ENCODE measurements around the gene PARP12. TPM values are rescaled to one million over a fixed set of nuclear protein-coding genes. Genes with fewer than 3 reads are reported as not detected.

Gene PARP12
- total RNA-seq, 4 donors from 2014 or later = 22.7 to 81.0 (median 27.0) TPM

DNA sequence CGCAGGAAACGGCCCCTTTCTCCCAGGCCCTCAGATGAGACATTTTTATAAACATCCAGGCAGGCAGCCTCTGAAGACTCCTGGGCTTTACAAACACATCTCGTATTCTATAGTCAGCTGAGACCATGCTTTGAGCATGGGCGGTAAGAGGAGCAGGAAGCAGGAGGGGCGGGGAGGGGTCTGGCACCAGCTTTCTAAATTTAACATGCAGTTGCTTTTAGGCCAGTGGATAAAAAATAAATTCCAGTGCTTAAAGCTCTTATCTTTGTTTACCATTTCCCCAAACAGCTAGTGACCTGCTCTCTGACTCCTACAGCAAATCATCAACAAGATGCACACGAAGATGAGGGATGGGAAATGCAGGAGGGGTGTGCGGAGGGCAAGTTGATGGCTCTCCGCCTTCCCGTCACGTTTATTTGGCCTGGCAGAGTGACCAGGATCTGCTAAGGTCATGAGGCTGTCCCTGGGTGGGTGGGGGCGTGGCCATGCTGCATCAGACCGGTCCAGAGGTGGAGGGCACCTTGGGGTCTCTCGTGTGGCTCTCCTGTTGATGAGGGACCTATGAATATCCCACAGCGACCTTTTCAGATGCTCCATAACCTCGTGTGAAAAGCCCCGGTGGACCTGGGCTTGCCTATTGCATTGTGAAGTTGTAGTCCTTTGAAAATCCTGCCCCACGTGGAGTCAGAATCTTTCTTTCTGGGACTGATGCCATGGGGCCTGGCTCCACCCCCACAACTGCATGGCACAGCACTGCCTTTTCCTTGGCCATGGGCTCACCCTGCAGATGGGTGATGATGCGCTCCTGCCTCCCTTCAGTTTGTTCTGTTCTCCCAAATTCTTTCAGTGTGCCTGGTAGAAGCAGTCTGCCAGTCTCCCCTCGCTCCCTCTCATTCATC, 67.5 kb downstream of the PARP12 start:
- Histone ChIP-seq H3K4me3 (no peak overlapping the region), H3K36me3 (no peaks in the 10 kb centered on the region), H3K27ac (no peak overlapping the region), H3K4me1 (no peaks in the 10 kb centered on the region), H3K9me3 (no peaks in the 10 kb centered on the region), H3K27me3 (no peaks in the 10 kb centered on the region)
- DNase-seq (ENCODE audit: low spot score in 2 of 2) = no peak
- TF ChIP-seq POLR2AphosphoS5 (IDR thresholded peaks at IDR 0.05) (no peak), POLR2A (IDR thresholded peaks at IDR 0.05) (no peak), EP300 (IDR thresholded peaks at IDR 0.05) (no peak)
- TF ChIP-seq, protein P1, sequence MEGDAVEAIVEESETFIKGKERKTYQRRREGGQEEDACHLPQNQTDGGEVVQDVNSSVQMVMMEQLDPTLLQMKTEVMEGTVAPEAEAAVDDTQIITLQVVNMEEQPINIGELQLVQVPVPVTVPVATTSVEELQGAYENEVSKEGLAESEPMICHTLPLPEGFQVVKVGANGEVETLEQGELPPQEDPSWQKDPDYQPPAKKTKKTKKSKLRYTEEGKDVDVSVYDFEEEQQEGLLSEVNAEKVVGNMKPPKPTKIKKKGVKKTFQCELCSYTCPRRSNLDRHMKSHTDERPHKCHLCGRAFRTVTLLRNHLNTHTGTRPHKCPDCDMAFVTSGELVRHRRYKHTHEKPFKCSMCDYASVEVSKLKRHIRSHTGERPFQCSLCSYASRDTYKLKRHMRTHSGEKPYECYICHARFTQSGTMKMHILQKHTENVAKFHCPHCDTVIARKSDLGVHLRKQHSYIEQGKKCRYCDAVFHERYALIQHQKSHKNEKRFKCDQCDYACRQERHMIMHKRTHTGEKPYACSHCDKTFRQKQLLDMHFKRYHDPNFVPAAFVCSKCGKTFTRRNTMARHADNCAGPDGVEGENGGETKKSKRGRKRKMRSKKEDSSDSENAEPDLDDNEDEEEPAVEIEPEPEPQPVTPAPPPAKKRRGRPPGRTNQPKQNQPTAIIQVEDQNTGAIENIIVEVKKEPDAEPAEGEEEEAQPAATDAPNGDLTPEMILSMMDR (IDR thresholded peaks at IDR 0.05) = no peak
- WGBS = 66% methylated on average over 19 of the region's 19 CpGs

DNA sequence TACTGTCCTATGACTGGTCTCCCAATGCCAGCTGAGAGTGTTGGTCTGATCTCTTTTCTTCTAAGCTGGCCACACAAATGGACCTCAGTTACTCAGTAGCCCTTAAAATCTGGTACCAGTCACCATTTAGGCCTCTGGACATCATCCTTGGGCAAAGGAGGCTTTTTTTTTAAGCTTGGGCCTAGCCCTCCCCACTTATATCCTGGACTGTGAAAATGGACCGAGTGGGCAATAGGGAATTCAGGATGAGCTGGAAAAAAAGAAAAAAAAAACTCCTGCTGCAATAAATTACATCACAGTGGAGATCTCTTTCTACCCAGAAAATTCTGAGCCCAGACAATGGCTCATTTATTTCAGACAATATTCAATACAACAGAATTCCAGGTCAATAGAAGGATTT, 68.4 kb downstream of the PARP12 start:
- no peaks in the 10 kb centered on the region for H3K9me3 ChIP-seq
- DNase-seq (ENCODE audit: low spot score in 2 of 2) = no peak
- 91% methylated on average over 1 of the region's 1 CpG for WGBS
- H3K36me3 ChIP-seq = no peaks in the 10 kb centered on the region
- H3K27ac ChIP-seq = no peak overlapping the region
- TF ChIP-seq EP300 (IDR thresholded peaks at IDR 0.05) (no peak), POLR2AphosphoS5 (IDR thresholded peaks at IDR 0.05) (no peak), POLR2A (IDR thresholded peaks at IDR 0.05) (no peak)
- TF ChIP-seq, protein P1 (IDR thresholded peaks at IDR 0.05) = no peak
- H3K4me1 ChIP-seq = no peaks in the 10 kb centered on the region
- no peaks in the 10 kb centered on the region for H3K27me3 ChIP-seq
- H3K4me3 ChIP-seq = no peak overlapping the region

- WGBS = 100% methylated on average over 2 of the region's 2 CpGs
Measured at GRCh38 chr7:139993592-139993991, 69.2 kb downstream of the PARP12 start.

DNA sequence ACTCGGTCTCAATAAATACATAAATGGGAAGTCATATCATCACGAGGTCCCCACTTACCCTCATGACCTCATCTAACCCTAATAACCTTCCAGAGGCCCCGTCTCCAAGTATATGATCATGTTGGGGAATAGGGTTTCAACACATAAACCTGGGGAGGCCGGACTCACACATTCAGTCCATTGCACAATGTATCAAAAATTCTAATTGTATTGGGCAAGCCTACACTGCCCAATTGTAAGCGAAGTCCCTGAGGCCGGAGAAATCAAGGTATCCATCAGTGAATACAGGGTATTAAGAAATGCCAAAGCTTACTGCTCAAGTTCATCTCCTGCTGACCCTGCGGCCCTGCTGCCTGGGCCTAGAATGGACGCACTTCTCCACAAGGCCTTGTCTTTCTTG, 69.6 kb downstream of the PARP12 start:
- H3K36me3 ChIP-seq = no peaks in the 10 kb centered on the region
- 91% methylated on average over 8 of the region's 8 CpGs for WGBS

More at GRCh38 chr7:139993592-139993991, 69.2 kb downstream of the PARP12 start:
- no peaks in the 10 kb centered on the region for H3K36me3 ChIP-seq
- TF ChIP-seq, protein P1 (IDR thresholded peaks at IDR 0.05) = no peak
- TF ChIP-seq POLR2AphosphoS5 (IDR thresholded peaks at IDR 0.05) = no peak
- no peak for TF ChIP-seq POLR2A (IDR thresholded peaks at IDR 0.05)
- DNase-seq (ENCODE audit: low spot score in 2 of 2) = no peak
- H3K9me3 ChIP-seq = no peaks in the 10 kb centered on the region
- H3K4me1 ChIP-seq = no peaks in the 10 kb centered on the region
- no peak overlapping the region for H3K4me3 ChIP-seq
- H3K27me3 ChIP-seq = no peaks in the 10 kb centered on the region
- no peak overlapping the region for H3K27ac ChIP-seq

More for the DNA sequence above, 69.6 kb downstream of the PARP12 start:
- TF ChIP-seq POLR2AphosphoS5 (IDR thresholded peaks at IDR 0.05) (no peak), EP300 (IDR thresholded peaks at IDR 0.05) (no peak), POLR2A (IDR thresholded peaks at IDR 0.05) (no peak)
- TF ChIP-seq, protein P1 (IDR thresholded peaks at IDR 0.05) = no peak
- DNase-seq (ENCODE audit: low spot score in 2 of 2) = no peak
- H3K9me3 ChIP-seq = no peaks in the 10 kb centered on the region
- H3K4me1 ChIP-seq = no peaks in the 10 kb centered on the region
- H3K27me3 ChIP-seq = no peaks in the 10 kb centered on the region
- no peak overlapping the region for H3K4me3 ChIP-seq
- no peak overlapping the region for H3K27ac ChIP-seq
